SK-N-SH treated with all-trans-retinoic acid at 6 μM for 48 hours (cell line): Measurements from ENCODE around the gene UNC5C.

Experiments used
- ATAC-seq: fragments of 200-7000 bp; cut with Tn5 transposase; 3 replicates; pipeline ENCODE4 v1.9.1; 2020; ENCODE audit warnings: mild to moderate bottlenecking, moderate library complexity
- ARNTL ChIP-seq: fragments of 450-650 bp; formaldehyde crosslinking; IDR thresholded peaks from 2 replicates; pipeline ENCODE4 v1.5.0; 2020; ENCODE audit warnings: low read depth, mild to moderate bottlenecking, moderate library complexity, borderline replicate concordance
- BACH2 ChIP-seq: fragments of 250-450 bp; sonication (Bioruptor Pico); IDR thresholded peaks from 2 replicates; pipeline ENCODE4 v1.9.0; 2021; ENCODE audit warnings: mild to moderate bottlenecking, borderline replicate concordance
- CREB5 ChIP-seq: fragments of 250-450 bp; sonication (Bioruptor Pico); IDR thresholded peaks from 2 replicates; pipeline ENCODE4 v1.5.1; 2020; ENCODE audit warnings: low read depth, mild to moderate bottlenecking, moderate library complexity
- CSDC2 ChIP-seq: fragments of 250-450 bp; sonication (Bioruptor Pico); IDR thresholded peaks from 2 replicates; pipeline ENCODE4 v1.5.0; 2020; ENCODE audit warnings: mild to moderate bottlenecking, moderate library complexity
- ESRRG ChIP-seq: fragments of 250-450 bp; sonication (Bioruptor Pico); IDR thresholded peaks from 2 replicates; pipeline ENCODE4 v1.6.1; 2021; ENCODE audit warnings: mild to moderate bottlenecking
- GLIS3 ChIP-seq: fragments of 250-450 bp; sonication (Bioruptor Pico); IDR thresholded peaks from 2 replicates; pipeline ENCODE4 v1.5.0; 2020; ENCODE audit warnings: mild to moderate bottlenecking, moderate library complexity
- ISL1 ChIP-seq: fragments of 250-450 bp; sonication (Bioruptor Pico); IDR thresholded peaks from 2 replicates; pipeline ENCODE4 v2.1.2; 2022; ENCODE audit warnings: mild to moderate bottlenecking, moderate library complexity
- OSR1 ChIP-seq: fragments of 250-450 bp; sonication (Bioruptor Pico); IDR thresholded peaks from 2 replicates; pipeline ENCODE4 v1.8.0; 2022; ENCODE audit warnings: moderate library complexity, mild to moderate bottlenecking, inconsistent platforms
- PATZ1 ChIP-seq: fragments of 250-450 bp; sonication (Bioruptor Pico); IDR thresholded peaks from 2 replicates; pipeline ENCODE4 v1.8.0; 2020; ENCODE audit warnings: mild to moderate bottlenecking, moderate library complexity, borderline replicate concordance
- POU6F1 ChIP-seq: fragments of 250-450 bp; sonication (Bioruptor Pico); IDR thresholded peaks from 2 replicates; pipeline ENCODE4 v1.8.0; 2021; ENCODE audit warnings: low read depth, mild to moderate bottlenecking, moderate library complexity, borderline replicate concordance
- PPARA ChIP-seq: fragments of 250-450 bp; sonication (Bioruptor Pico); IDR thresholded peaks from 2 replicates; pipeline ENCODE4 v1.5.0; 2020; ENCODE audit warnings: mild to moderate bottlenecking, borderline replicate concordance
- SNAI2 ChIP-seq: fragments of 250-450 bp; sonication (Bioruptor Pico); IDR thresholded peaks from 2 replicates; pipeline ENCODE4 v1.5.0; 2020; ENCODE audit warnings: mild to moderate bottlenecking, moderate library complexity
- TCF4 ChIP-seq: fragments of 250-450 bp; sonication (Bioruptor Pico); IDR thresholded peaks from 2 replicates; pipeline ENCODE4 v1.8.0; 2021; ENCODE audit warnings: mild to moderate bottlenecking, moderate library complexity, borderline replicate concordance
- TOX ChIP-seq: fragments of 250-450 bp; sonication (Bioruptor Pico); IDR thresholded peaks from 2 replicates; pipeline ENCODE4 v1.8.0; 2021; ENCODE audit warnings: mild to moderate bottlenecking, moderate library complexity, borderline replicate concordance
- TSHZ2 ChIP-seq: fragments of 250-450 bp; sonication (Bioruptor Pico); IDR thresholded peaks from 2 replicates; pipeline ENCODE4 v1.5.0; 2020; ENCODE audit warnings: mild to moderate bottlenecking, moderate library complexity
- ZC3H10 ChIP-seq: fragments of 250-450 bp; sonication (Bioruptor Pico); IDR thresholded peaks from 2 replicates; pipeline ENCODE4 v1.5.1; 2021; ENCODE audit warnings: mild to moderate bottlenecking, moderate library complexity
- ZFP3 ChIP-seq: fragments of 250-450 bp; sonication (Bioruptor Pico); IDR thresholded peaks from 2 replicates; pipeline ENCODE4 v1.5.0; 2020; ENCODE audit warnings: mild to moderate bottlenecking, moderate library complexity
- ZFP30 ChIP-seq: fragments of 450-650 bp; formaldehyde crosslinking; IDR thresholded peaks from 2 replicates; pipeline ENCODE4 v1.5.0; 2022; ENCODE audit warnings: mild to moderate bottlenecking, moderate library complexity
- ZNF565 ChIP-seq: fragments of 450-650 bp; formaldehyde crosslinking; conservative IDR thresholded peaks from 2 replicates; pipeline ENCODE4 v1.5.0; 2020; ENCODE audit warnings: low read depth, mild to moderate bottlenecking, moderate library complexity
- ZNF70 ChIP-seq: fragments of 450-650 bp; formaldehyde crosslinking; IDR thresholded peaks from 2 replicates; pipeline ENCODE4 v1.5.0; 2020; ENCODE audit warnings: mild to moderate bottlenecking, moderate library complexity
- ZNF8 ChIP-seq: fragments of 450-650 bp; formaldehyde crosslinking; IDR thresholded peaks from 2 replicates; pipeline ENCODE4 v1.5.0; 2020; ENCODE audit warnings: mild to moderate bottlenecking, moderate library complexity

UNC5C gene

GRCh38 chr4:95215043-95215442, 333.7 kb downstream of the UNC5C start:
- no peak for TF ChIP-seq ZNF8 (CRISPR knock-in tag)
- no peak for TF ChIP-seq GLIS3 (CRISPR knock-in tag)
- no peak for TF ChIP-seq POU6F1 (CRISPR knock-in tag)
- TF ChIP-seq BACH2 (CRISPR knock-in tag) = no peak
- no peak for TF ChIP-seq PATZ1
- no peak for TF ChIP-seq ISL1
- TF ChIP-seq OSR1 (CRISPR knock-in tag) = no peak
- no peak for TF ChIP-seq SNAI2 (CRISPR knock-in tag)
- no peak for TF ChIP-seq TCF4 (CRISPR knock-in tag)
- TF ChIP-seq ZNF70 (CRISPR knock-in tag) = no peak
- TF ChIP-seq ZNF565 (CRISPR knock-in tag) = no peak
- TF ChIP-seq, all 23 proteins: peak for 0
- no peak for ATAC-seq

GRCh38 chr4:95214408-95214807, 334.4 kb downstream of the UNC5C start:
- ATAC-seq = no peak
- TF ChIP-seq ZNF565 (CRISPR knock-in tag) = no peak
- TF ChIP-seq GLIS3 (CRISPR knock-in tag) = no peak
- TF ChIP-seq, all 23 proteins: peak for 0

- no peak for TF ChIP-seq ISL1
- no peak for TF ChIP-seq ZFP3
- no peak for TF ChIP-seq OSR1 (CRISPR knock-in tag)
- no peak for TF ChIP-seq SNAI2 (CRISPR knock-in tag)
- TF ChIP-seq ZFP30 = no peak
- no peak for TF ChIP-seq ZNF565 (CRISPR knock-in tag)
- no peak for TF ChIP-seq ZNF8 (CRISPR knock-in tag)
- ATAC-seq = no peak
These were observed 335.4 kb downstream of the UNC5C start for GRCh38 chr4:95213366-95213765.

- ATAC-seq = no peak
- TF ChIP-seq TCF4 (CRISPR knock-in tag) = no peak
- TF ChIP-seq POU6F1 (CRISPR knock-in tag) = no peak
- TF ChIP-seq PATZ1 = no peak
- TF ChIP-seq ZFP3 = no peak
- TF ChIP-seq SNAI2 (CRISPR knock-in tag) = no peak
- TF ChIP-seq ARNTL (CRISPR knock-in tag) = no peak
- TF ChIP-seq ZC3H10 (CRISPR knock-in tag) = no peak
- no peak for TF ChIP-seq ISL1
- no peak for TF ChIP-seq PPARA (CRISPR knock-in tag)
- no peak for TF ChIP-seq OSR1 (CRISPR knock-in tag)
- no peak for TF ChIP-seq TSHZ2 (CRISPR knock-in tag)
- no peak for TF ChIP-seq GLIS3 (CRISPR knock-in tag)
- no peak for TF ChIP-seq ZNF565 (CRISPR knock-in tag)
- TF ChIP-seq TOX (CRISPR knock-in tag) = no peak
- no peak for TF ChIP-seq BACH2 (CRISPR knock-in tag)
- TF ChIP-seq CSDC2 = no peak
- TF ChIP-seq ESRRG (CRISPR knock-in tag) = no peak
- no peak for TF ChIP-seq CREB5 (CRISPR knock-in tag)
- no peak for TF ChIP-seq ZNF8 (CRISPR knock-in tag)
These were observed 336.1 kb downstream of the UNC5C start for GRCh38 chr4:95212692-95213091.
